Upper lobe of left lung (tissue), 4 donors: Measurements from ENCODE around the gene CELA2B.

Experiments used
- POLR2A ChIP-seq, 4 donors: fragments of 450-650 bp; IDR thresholded peaks; one replicate each; pipeline ENCODE4 v1.5.1; 2016 to 2017; ENCODE audit warnings: antibody characterized with exemption in 4 of 4, mild to moderate bottlenecking in 2 of 4
- TF ChIP-seq, protein P1 (sequence below), 6 experiments: fragments of 450-650 bp in 4 of 6; fragments of 200-600 bp in 2 of 6; sonication (generic) in 2 of 6; IDR thresholded peaks; one replicate each; pipeline ENCODE4 v1.5.1; 2016 to 2019; ENCODE audit warnings: antibody characterized with exemption in 6 of 6

DNA sequence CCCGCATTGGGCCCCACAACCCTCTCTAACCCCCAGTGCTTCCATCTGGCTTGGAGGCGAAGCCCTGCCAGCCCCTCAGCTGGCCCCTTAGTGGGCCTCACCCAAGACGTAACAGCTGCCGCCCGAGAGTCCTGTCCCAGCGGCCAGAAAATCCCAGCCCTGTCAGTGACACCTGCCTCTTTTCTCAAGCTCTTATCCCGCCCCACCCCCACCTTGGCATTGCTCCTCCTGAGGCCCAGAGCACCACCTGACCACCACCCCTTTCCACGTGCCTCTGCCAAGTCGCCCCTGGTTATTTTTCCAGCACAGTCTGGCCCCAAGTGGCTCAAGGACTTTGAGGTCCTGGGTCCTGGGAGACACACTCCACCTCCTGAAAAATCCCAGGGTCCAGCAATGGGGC is 43.6 kb upstream of the CELA2B start:
- TF ChIP-seq, protein P1, sequence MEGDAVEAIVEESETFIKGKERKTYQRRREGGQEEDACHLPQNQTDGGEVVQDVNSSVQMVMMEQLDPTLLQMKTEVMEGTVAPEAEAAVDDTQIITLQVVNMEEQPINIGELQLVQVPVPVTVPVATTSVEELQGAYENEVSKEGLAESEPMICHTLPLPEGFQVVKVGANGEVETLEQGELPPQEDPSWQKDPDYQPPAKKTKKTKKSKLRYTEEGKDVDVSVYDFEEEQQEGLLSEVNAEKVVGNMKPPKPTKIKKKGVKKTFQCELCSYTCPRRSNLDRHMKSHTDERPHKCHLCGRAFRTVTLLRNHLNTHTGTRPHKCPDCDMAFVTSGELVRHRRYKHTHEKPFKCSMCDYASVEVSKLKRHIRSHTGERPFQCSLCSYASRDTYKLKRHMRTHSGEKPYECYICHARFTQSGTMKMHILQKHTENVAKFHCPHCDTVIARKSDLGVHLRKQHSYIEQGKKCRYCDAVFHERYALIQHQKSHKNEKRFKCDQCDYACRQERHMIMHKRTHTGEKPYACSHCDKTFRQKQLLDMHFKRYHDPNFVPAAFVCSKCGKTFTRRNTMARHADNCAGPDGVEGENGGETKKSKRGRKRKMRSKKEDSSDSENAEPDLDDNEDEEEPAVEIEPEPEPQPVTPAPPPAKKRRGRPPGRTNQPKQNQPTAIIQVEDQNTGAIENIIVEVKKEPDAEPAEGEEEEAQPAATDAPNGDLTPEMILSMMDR (IDR thresholded peaks at IDR 0.05), result no peak
- no peak for TF ChIP-seq POLR2A (IDR thresholded peaks at IDR 0.05)
